ENCODE results near the gene MAU2.

DNA sequence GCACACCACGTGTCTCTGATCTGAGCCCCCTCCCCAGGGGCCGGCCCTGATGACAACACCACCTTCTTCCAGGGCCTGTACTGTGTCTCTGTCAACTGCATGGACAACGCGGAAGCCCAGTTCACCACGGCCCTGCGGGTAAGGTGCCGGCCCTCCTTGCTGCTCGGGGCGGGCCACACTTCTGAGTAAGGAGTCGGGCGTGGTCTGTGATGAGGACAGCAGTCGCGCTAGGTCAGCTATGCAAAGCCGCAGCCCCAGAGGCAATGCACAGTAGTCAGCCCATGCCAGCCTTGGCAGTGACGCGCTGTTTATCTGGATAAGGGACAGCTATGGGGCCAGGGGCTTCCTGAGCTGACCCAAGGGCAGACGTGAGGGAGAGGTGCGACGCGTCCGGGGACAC lies 24.6 kb downstream of the MAU2 start:
- no peak for TF ChIP-seq POLR2A (IDR thresholded peaks at IDR 0.05)
- TF ChIP-seq, protein P1, sequence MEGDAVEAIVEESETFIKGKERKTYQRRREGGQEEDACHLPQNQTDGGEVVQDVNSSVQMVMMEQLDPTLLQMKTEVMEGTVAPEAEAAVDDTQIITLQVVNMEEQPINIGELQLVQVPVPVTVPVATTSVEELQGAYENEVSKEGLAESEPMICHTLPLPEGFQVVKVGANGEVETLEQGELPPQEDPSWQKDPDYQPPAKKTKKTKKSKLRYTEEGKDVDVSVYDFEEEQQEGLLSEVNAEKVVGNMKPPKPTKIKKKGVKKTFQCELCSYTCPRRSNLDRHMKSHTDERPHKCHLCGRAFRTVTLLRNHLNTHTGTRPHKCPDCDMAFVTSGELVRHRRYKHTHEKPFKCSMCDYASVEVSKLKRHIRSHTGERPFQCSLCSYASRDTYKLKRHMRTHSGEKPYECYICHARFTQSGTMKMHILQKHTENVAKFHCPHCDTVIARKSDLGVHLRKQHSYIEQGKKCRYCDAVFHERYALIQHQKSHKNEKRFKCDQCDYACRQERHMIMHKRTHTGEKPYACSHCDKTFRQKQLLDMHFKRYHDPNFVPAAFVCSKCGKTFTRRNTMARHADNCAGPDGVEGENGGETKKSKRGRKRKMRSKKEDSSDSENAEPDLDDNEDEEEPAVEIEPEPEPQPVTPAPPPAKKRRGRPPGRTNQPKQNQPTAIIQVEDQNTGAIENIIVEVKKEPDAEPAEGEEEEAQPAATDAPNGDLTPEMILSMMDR (IDR thresholded peaks at IDR 0.05), result no peak
